Measurements from ENCODE around the gene RHO.

The RHO gene

GRCh38 chr3:129557548-129557894 is 29.1 kb downstream of the RHO start:
- no peaks in the 10 kb centered on the region for H3K9me3 ChIP-seq (ENCODE audit: control insufficient read depth, low read length)
- H2BK120ac ChIP-seq (ENCODE audit: low read depth, low read length): no peak overlapping the region
- H4K91ac ChIP-seq (ENCODE audit: low read length): peak overlapping the region; percentile 23
- H2BK5ac ChIP-seq (ENCODE audit: low read depth, low read length, poor library complexity, severe bottlenecking): no peak overlapping the region
- peak overlapping the region; percentile 42 for H3K9ac ChIP-seq (ENCODE audit: low read length)
- H3K4me1 ChIP-seq (ENCODE audit: control insufficient read depth, insufficient read depth, low read depth, low read length): peaks cover 77% of the 10 kb centered on the region
- H3K4me2 ChIP-seq (ENCODE audit: low read length, poor library complexity, severe bottlenecking): no peak overlapping the region
- 93% methylated on average over 11 of the region's 11 CpGs for WGBS
- no peaks in the 10 kb centered on the region for H3K27me3 ChIP-seq (ENCODE audit: control insufficient read depth in 1 of 2, insufficient read depth in 1 of 2, low read length in 2 of 2)
- peaks cover 59 to 63% of the 10 kb centered on the region in 2 experiments for H3K36me3 ChIP-seq (ENCODE audit: control insufficient read depth in 1 of 2, insufficient read depth in 2 of 2, low read depth in 1 of 2, low read length in 2 of 2)
- peak overlapping the region; percentile 65 for H3K27ac ChIP-seq (ENCODE audit: low read length, poor library complexity, severe bottlenecking)
- no peak overlapping the region for H4K8ac ChIP-seq (ENCODE audit: low read length)
- no peak overlapping the region for H2BK15ac ChIP-seq (ENCODE audit: low read depth, poor library complexity, severe bottlenecking)
- H3K18ac ChIP-seq (ENCODE audit: low read depth in 1 of 2, low read length in 2 of 2): peak overlapping the region; percentile 59 to 94
- peak overlapping the region; percentile 93 for H2AK5ac ChIP-seq (ENCODE audit: low read length, severe bottlenecking)
- peak overlapping the region in 1 of 2 experiments; percentile 45 for H3K14ac ChIP-seq (ENCODE audit: low read length in 2 of 2)
- no peak for DNase-seq
- H2AFZ ChIP-seq (ENCODE audit: low read depth, low read length): no peak overlapping the region
- peak overlapping the region; percentile 12 to 82 for H3K4ac ChIP-seq (ENCODE audit: low read depth in 1 of 2, low read length in 2 of 2)
- H3K4me3 ChIP-seq (ENCODE audit: insufficient read depth in 1 of 2, low read depth in 1 of 2, low read length in 2 of 2): no peak overlapping the region
- no peak overlapping the region for H3K23ac ChIP-seq (ENCODE audit: low read length in 2 of 2)
- H2BK12ac ChIP-seq (ENCODE audit: low read length in 2 of 2): peak overlapping the region in 1 of 2 experiments; percentile 94
- H3K79me1 ChIP-seq (replicated peaks; ENCODE audit: low read length, poor library complexity, severe bottlenecking): peaks cover 4% of the 10 kb centered on the region

DNA sequence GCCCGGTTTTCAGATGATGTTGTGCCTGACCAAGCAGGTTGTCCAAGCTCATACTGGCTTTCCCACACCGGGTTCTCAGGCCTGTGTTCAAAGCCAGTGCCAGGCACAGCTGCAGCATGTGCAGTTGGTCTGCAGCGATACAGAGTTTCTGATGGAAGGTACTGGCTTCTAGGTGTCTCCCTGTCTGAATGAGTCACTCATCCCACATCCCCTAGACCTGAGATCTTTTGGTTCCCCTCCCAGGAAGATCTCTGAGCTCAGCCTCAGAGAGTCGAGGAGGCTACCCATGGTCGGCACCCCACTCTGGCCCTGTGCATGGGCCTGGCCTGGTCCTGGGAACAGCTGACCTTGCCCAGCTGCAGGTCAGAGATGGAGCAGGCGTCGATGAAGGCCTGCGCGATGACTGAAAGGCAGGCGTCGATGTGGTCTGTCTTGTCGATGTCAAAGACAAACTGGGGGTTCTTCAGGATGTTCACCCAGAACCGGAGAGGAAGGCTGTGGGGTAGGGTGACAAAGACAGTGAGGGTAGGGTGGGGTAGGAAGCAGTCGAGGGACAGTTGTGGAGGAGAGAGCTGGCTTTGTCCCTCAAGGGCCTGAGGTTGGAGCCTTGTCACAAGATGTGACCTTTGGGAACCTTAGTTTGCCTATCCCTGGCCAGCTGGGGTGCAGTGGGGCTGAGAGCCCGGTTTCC is 29.8 kb downstream of the RHO start:
- peaks cover 66 to 70% of the 10 kb centered on the region in 2 experiments for H3K36me3 ChIP-seq (ENCODE audit: control insufficient read depth in 1 of 2, insufficient read depth in 2 of 2, low read depth in 1 of 2, low read length in 2 of 2)
- peaks cover 4% of the 10 kb centered on the region for H3K79me1 ChIP-seq (replicated peaks; ENCODE audit: low read length, poor library complexity, severe bottlenecking)
- peak overlapping the region; percentile 42 for H3K9ac ChIP-seq (ENCODE audit: low read length)
- H3K14ac ChIP-seq (ENCODE audit: low read length in 2 of 2): peak overlapping the region in 1 of 2 experiments; percentile 87
- H3K18ac ChIP-seq (ENCODE audit: low read depth in 1 of 2, low read length in 2 of 2): peak overlapping the region; percentile 74 to 94
- peak overlapping the region in 1 of 2 experiments; percentile 38 for H3K23ac ChIP-seq (ENCODE audit: low read length in 2 of 2)
- peak overlapping the region; percentile 76 for H2BK15ac ChIP-seq (ENCODE audit: low read depth, poor library complexity, severe bottlenecking)
- H3K9me3 ChIP-seq (ENCODE audit: control insufficient read depth, low read length): no peaks in the 10 kb centered on the region
- H3K4ac ChIP-seq (ENCODE audit: low read depth in 1 of 2, low read length in 2 of 2): peak overlapping the region; percentile 82 to 90
- H4K91ac ChIP-seq (ENCODE audit: low read length): peak overlapping the region; percentile 96
- peak overlapping the region; percentile 93 to 94 for H2BK12ac ChIP-seq (ENCODE audit: low read length in 2 of 2)
- H3K27me3 ChIP-seq (ENCODE audit: control insufficient read depth in 1 of 2, insufficient read depth in 1 of 2, low read length in 2 of 2): no peaks in the 10 kb centered on the region
- no peak overlapping the region for H2AFZ ChIP-seq (ENCODE audit: low read depth, low read length)
- peak overlapping the region; percentile 96 for H4K8ac ChIP-seq (ENCODE audit: low read length)
- H2BK120ac ChIP-seq (ENCODE audit: low read depth, low read length): peak overlapping the region; percentile 85
- H3K4me3 ChIP-seq (ENCODE audit: insufficient read depth in 1 of 2, low read depth in 1 of 2, low read length in 2 of 2): no peak overlapping the region
- H2BK5ac ChIP-seq (ENCODE audit: low read depth, low read length, poor library complexity, severe bottlenecking): peak overlapping the region; percentile 71
- H3K27ac ChIP-seq (ENCODE audit: low read length, poor library complexity, severe bottlenecking): peak overlapping the region; percentile 65
- peaks cover 72% of the 10 kb centered on the region for H3K4me1 ChIP-seq (ENCODE audit: control insufficient read depth, insufficient read depth, low read depth, low read length)
- no peak for DNase-seq
- H3K4me2 ChIP-seq (ENCODE audit: low read length, poor library complexity, severe bottlenecking): peak overlapping the region; percentile 25
- 81% methylated on average over 15 of the region's 15 CpGs for WGBS
- H2AK5ac ChIP-seq (ENCODE audit: low read length, severe bottlenecking): peak overlapping the region; percentile 93

GRCh38 chr3:129558772-129559564 is 30.5 kb downstream of the RHO start:
- H3K14ac ChIP-seq (ENCODE audit: low read length in 2 of 2): peak overlapping the region in 1 of 2 experiments; percentile 87
- H2AFZ ChIP-seq (ENCODE audit: low read depth, low read length): no peak overlapping the region
- peak overlapping the region; percentile 96 for H4K8ac ChIP-seq (ENCODE audit: low read length)
- peak overlapping the region; percentile 65 for H3K27ac ChIP-seq (ENCODE audit: low read length, poor library complexity, severe bottlenecking)
- H3K79me1 ChIP-seq (replicated peaks; ENCODE audit: low read length, poor library complexity, severe bottlenecking): peaks cover 4% of the 10 kb centered on the region
- H3K4me2 ChIP-seq (ENCODE audit: low read length, poor library complexity, severe bottlenecking): peak overlapping the region; percentile 25
- no peak overlapping the region for H3K4me3 ChIP-seq (ENCODE audit: insufficient read depth in 1 of 2, low read depth in 1 of 2, low read length in 2 of 2)
- peak overlapping the region in 1 of 2 experiments; percentile 38 for H3K23ac ChIP-seq (ENCODE audit: low read length in 2 of 2)
- H3K27me3 ChIP-seq (ENCODE audit: control insufficient read depth in 1 of 2, insufficient read depth in 1 of 2, low read length in 2 of 2): no peaks in the 10 kb centered on the region
- DNase-seq: peak; percentile 87
- peak overlapping the region; percentile 88 for H2BK15ac ChIP-seq (ENCODE audit: low read depth, poor library complexity, severe bottlenecking)
- peak overlapping the region; percentile 93 to 94 for H2BK12ac ChIP-seq (ENCODE audit: low read length in 2 of 2)
- peak overlapping the region; percentile 93 for H2AK5ac ChIP-seq (ENCODE audit: low read length, severe bottlenecking)
- H3K36me3 ChIP-seq (ENCODE audit: control insufficient read depth in 1 of 2, insufficient read depth in 2 of 2, low read depth in 1 of 2, low read length in 2 of 2): peaks cover 70 to 77% of the 10 kb centered on the region in 2 experiments
- H3K9ac ChIP-seq (ENCODE audit: low read length): peak overlapping the region; percentile 29
- H4K91ac ChIP-seq (ENCODE audit: low read length): peak overlapping the region; percentile 96
- H3K4me1 ChIP-seq (ENCODE audit: control insufficient read depth, insufficient read depth, low read depth, low read length): peaks cover 69% of the 10 kb centered on the region
- H3K4ac ChIP-seq (ENCODE audit: low read depth in 1 of 2, low read length in 2 of 2): peak overlapping the region; percentile 90 to 93
- H3K9me3 ChIP-seq (ENCODE audit: control insufficient read depth, low read length): no peaks in the 10 kb centered on the region
- WGBS: 53% methylated on average over 11 of the region's 11 CpGs
- H3K18ac ChIP-seq (ENCODE audit: low read depth in 1 of 2, low read length in 2 of 2): peak overlapping the region; percentile 94 to 95
- H2BK120ac ChIP-seq (ENCODE audit: low read depth, low read length): peak overlapping the region; percentile 85
- no peak overlapping the region for H2BK5ac ChIP-seq (ENCODE audit: low read depth, low read length, poor library complexity, severe bottlenecking)

GRCh38 chr3:129559565-129560079 is 31.2 kb downstream of the RHO start:
- no peaks in the 10 kb centered on the region for H3K27me3 ChIP-seq (ENCODE audit: control insufficient read depth in 1 of 2, insufficient read depth in 1 of 2, low read length in 2 of 2)
- H3K4ac ChIP-seq (ENCODE audit: low read depth in 1 of 2, low read length in 2 of 2): peak overlapping the region; percentile 76 to 93
- H3K9ac ChIP-seq (ENCODE audit: low read length): peak overlapping the region; percentile 71
- H3K4me3 ChIP-seq (ENCODE audit: insufficient read depth in 1 of 2, low read depth in 1 of 2, low read length in 2 of 2): peak overlapping the region in 1 of 2 experiments; percentile 50
- H2AFZ ChIP-seq (ENCODE audit: low read depth, low read length): no peak overlapping the region
- H4K91ac ChIP-seq (ENCODE audit: low read length): peak overlapping the region; percentile 94
- H3K9me3 ChIP-seq (ENCODE audit: control insufficient read depth, low read length): no peaks in the 10 kb centered on the region
- H3K4me1 ChIP-seq (ENCODE audit: control insufficient read depth, insufficient read depth, low read depth, low read length): peaks cover 66% of the 10 kb centered on the region
- H3K79me1 ChIP-seq (replicated peaks; ENCODE audit: low read length, poor library complexity, severe bottlenecking): peaks cover 4% of the 10 kb centered on the region
- no peak overlapping the region for H3K4me2 ChIP-seq (ENCODE audit: low read length, poor library complexity, severe bottlenecking)
- H2BK15ac ChIP-seq (ENCODE audit: low read depth, poor library complexity, severe bottlenecking): peak overlapping the region; percentile 88
- peak overlapping the region; percentile 79 for H3K27ac ChIP-seq (ENCODE audit: low read length, poor library complexity, severe bottlenecking)
- peak overlapping the region; percentile 93 for H4K8ac ChIP-seq (ENCODE audit: low read length)
- WGBS: 91% methylated on average over 20 of the region's 20 CpGs
- H2BK12ac ChIP-seq (ENCODE audit: low read length in 2 of 2): peak overlapping the region; percentile 87 to 93
- peak overlapping the region in 1 of 2 experiments; percentile 30 for H3K14ac ChIP-seq (ENCODE audit: low read length in 2 of 2)
- H3K18ac ChIP-seq (ENCODE audit: low read depth in 1 of 2, low read length in 2 of 2): peak overlapping the region; percentile 89 to 95
- peak overlapping the region; percentile 45 for H2AK5ac ChIP-seq (ENCODE audit: low read length, severe bottlenecking)
- peak overlapping the region; percentile 80 for H2BK120ac ChIP-seq (ENCODE audit: low read depth, low read length)
- peaks cover 64 to 80% of the 10 kb centered on the region in 2 experiments for H3K36me3 ChIP-seq (ENCODE audit: control insufficient read depth in 1 of 2, insufficient read depth in 2 of 2, low read depth in 1 of 2, low read length in 2 of 2)
- no peak for DNase-seq
- no peak overlapping the region for H3K23ac ChIP-seq (ENCODE audit: low read length in 2 of 2)
- H2BK5ac ChIP-seq (ENCODE audit: low read depth, low read length, poor library complexity, severe bottlenecking): no peak overlapping the region

Data from mesenchymal stem cell (in vitro differentiated cells and primary cell).